Measurements from ENCODE around the gene DTNA.
"Not testable (repeated sequence)": the region's sequence is repeated elsewhere in the genome, so short reads cannot be mapped to it uniquely, and the experiment has no call there.

DTNA gene

DNA sequence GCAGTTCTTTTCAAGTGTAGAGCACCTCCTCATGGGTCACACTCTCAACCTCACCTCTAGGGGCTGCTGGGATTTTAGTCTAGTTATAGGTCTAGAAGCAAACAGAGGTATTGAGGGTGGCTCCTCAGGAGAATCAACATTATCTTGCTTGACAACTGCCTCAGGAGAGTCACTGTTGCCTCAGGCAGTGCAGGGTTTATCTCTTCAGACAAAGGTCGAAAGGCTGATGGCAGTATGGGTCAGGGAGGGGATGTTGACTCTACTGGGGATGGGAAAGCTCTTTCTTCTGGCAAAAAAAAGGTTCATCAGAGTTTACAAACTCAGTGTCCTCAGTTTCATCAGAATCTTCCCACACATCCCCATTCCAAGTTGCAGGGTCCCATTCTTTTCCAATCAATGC lies 24.0 kb downstream of the DTNA start:
- TF ChIP-seq, protein P1, sequence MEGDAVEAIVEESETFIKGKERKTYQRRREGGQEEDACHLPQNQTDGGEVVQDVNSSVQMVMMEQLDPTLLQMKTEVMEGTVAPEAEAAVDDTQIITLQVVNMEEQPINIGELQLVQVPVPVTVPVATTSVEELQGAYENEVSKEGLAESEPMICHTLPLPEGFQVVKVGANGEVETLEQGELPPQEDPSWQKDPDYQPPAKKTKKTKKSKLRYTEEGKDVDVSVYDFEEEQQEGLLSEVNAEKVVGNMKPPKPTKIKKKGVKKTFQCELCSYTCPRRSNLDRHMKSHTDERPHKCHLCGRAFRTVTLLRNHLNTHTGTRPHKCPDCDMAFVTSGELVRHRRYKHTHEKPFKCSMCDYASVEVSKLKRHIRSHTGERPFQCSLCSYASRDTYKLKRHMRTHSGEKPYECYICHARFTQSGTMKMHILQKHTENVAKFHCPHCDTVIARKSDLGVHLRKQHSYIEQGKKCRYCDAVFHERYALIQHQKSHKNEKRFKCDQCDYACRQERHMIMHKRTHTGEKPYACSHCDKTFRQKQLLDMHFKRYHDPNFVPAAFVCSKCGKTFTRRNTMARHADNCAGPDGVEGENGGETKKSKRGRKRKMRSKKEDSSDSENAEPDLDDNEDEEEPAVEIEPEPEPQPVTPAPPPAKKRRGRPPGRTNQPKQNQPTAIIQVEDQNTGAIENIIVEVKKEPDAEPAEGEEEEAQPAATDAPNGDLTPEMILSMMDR (IDR thresholded peaks at IDR 0.05; ENCODE audit: insufficient read depth, low read depth, low read length, missing control alignments) = no peak
- no peak overlapping the region for H3K4me3 ChIP-seq (ENCODE audit: low read depth, low read length)
- no peak for DNase-seq (ENCODE audit: low read depth)

- not testable (repeated sequence) for DNase-seq (ENCODE audit: low read depth); H3K4me3 ChIP-seq (ENCODE audit: low read depth, low read length)
Observed at GRCh38 chr18:34734526-34734925, 24.4 kb downstream of the DTNA start.

DNA sequence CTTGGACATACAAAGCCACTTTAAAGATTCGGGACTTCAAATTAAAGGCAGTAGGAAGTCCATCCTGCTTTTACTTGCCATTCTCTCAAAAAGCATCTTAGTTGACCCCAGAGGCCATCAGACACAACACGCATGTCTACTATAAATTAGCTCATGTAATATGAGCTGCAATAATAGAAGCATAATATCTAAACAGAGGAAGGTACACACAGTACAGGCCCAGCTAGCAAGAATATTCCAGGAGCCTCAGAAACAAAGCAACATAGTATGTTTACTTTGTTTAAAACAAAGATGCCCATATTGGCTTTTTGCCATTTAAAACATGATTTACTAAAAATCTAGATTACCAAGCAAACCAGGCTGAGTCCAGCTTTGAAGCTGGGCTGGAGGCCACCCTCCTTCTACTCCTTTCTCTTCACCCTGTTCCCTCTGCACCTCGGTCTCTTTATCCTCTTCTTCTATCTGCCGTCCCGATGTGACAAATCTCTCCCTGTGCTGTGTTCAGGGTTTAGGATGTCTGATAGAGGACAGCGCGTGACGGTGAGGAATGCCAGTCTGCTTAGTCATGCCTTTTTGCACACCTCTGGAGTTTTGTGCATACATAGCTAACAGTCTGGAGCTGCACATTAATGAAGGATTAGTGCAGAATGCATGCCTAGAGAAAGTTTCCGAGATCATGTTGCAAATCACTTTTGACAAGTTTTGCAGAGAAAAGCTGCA lies 28.2 kb downstream of the DTNA start:
- no peak overlapping the region for H3K4me3 ChIP-seq (ENCODE audit: low read depth, low read length)
- no peak for DNase-seq (ENCODE audit: low read depth)
- TF ChIP-seq, protein P1 (IDR thresholded peaks at IDR 0.05; ENCODE audit: insufficient read depth, low read depth, low read length, missing control alignments) = no peak

- TF ChIP-seq, protein P1 (IDR thresholded peaks at IDR 0.05; ENCODE audit: insufficient read depth, low read depth, low read length, missing control alignments) = no peak
- no peak for DNase-seq (ENCODE audit: low read depth)
- no peak overlapping the region for H3K4me3 ChIP-seq (ENCODE audit: low read depth, low read length)
Observed at GRCh38 chr18:34740101-34740500, 30.0 kb downstream of the DTNA start.

DNA sequence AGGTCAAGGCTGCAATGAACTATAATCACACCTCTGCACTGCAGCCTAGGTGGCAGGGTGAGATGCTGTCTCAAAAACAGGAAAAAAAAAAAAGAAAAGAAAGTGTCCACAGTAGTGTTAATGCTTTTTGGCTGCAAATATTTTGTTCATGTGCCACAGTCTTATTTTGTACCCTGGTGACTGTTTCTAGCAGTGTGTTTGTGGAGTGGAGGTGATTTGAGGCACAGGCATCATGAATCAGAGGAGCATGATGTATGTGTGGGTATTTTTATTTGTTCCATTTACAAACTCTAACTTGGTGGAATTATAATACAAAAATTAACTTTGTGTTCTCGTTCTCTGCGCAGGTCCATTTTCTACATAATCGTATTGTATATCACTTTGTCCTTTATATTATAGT lies 30.6 kb downstream of the DTNA start:
- TF ChIP-seq, protein P1 (IDR thresholded peaks at IDR 0.05; ENCODE audit: insufficient read depth, low read depth, low read length, missing control alignments) = no peak
- no peak for DNase-seq (ENCODE audit: low read depth)
- no peak overlapping the region for H3K4me3 ChIP-seq (ENCODE audit: low read depth, low read length)

DNA sequence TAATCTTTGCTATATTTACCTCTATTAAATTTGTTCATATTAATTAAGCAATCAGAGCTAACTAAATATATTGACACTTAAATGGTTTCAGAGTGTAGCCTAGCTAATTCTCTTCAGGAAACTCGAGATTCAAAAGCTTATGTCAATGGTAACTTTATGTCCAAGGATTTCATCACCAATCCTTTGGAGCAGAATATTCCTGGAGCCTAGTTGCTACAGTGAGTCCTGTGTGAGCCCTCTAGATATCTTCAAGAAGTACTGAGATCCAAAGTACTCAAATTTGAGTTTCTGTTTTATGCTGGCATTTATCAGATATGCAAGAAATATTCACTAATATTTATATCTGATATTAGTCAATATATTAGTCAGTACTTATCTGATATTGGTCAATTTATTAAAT lies 31.3 kb downstream of the DTNA start:
- no peak overlapping the region for H3K4me3 ChIP-seq (ENCODE audit: low read depth, low read length)
- DNase-seq (ENCODE audit: low read depth) = no peak
- TF ChIP-seq, protein P1 (IDR thresholded peaks at IDR 0.05; ENCODE audit: insufficient read depth, low read depth, low read length, missing control alignments) = no peak

- TF ChIP-seq, protein P1 (IDR thresholded peaks at IDR 0.05; ENCODE audit: insufficient read depth, low read depth, low read length, missing control alignments) = no peak
- H3K4me3 ChIP-seq (ENCODE audit: low read depth, low read length) = no peak overlapping the region
- no peak for DNase-seq (ENCODE audit: low read depth)
Observed at GRCh38 chr18:34742891-34743341, 32.8 kb downstream of the DTNA start.

All from GM12865 (cell line).